Non-pigmented ciliary epithelial cell (primary cell): Measurements from ENCODE around the gene EXOC2.

ENCODE experiments used
- DNase-seq: peaks from one replicate; pipeline ENCODE4 v3.0.0-alpha.2; 2010; ENCODE audit warnings: low read depth

EXOC2 gene

DNA sequence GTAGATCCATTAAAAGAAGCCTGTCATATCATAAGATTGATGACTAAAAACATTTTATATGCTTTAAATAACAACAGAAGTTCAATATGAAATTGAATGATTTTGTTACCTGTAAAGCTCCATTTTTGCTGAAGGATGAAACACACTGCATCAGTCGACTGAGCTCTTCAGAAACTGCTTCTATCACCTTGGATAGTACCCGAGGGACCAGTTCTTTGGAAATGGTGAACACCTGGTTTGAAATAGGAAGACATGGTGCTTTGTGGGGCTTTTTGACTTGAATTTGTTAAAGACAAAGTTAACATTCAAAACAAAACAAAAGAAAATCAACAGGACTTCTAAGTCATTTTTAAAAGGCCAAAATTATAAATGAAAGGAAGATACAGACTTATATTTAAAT is 195.7 kb downstream of the EXOC2 start:
- no peak for DNase-seq

DNA sequence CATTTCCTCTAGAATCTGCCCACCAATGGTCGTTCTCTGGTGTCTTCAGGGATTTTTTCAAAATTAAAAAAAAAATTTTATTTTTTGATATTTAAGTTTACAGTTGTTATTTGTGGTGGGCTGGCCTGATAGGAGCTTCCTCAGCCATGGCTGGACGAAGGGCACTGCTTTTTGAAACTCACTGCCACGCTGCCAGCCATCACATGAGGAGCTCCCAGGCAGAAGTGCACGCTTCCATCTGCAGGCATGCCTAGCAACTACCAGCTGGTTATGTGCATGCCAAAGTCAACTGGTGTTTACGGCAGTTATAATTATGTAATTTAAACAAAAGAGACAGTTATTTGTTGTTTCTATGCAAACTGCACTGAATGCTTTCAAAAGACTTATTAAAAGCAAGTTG is 196.3 kb downstream of the EXOC2 start:
- DNase-seq: no peak

DNA sequence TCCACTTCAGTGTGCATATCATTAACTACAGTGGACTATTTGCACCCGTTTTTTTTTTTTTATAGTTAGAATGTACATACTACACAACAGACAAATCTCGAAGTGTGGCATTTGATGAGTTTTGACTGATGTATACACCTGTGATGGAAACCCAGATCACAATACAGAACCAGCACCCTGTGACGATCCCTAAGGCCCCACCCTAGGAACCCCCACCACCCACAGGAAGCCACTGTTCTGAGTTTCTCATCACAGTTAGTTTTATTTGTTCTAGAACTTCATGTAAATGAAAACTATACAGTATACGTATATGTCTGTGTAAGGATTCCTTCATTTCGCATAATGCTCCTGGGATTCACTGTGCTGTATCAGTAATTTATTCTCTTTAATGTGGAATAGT is 198.5 kb downstream of the EXOC2 start:
- no peak for DNase-seq

DNA sequence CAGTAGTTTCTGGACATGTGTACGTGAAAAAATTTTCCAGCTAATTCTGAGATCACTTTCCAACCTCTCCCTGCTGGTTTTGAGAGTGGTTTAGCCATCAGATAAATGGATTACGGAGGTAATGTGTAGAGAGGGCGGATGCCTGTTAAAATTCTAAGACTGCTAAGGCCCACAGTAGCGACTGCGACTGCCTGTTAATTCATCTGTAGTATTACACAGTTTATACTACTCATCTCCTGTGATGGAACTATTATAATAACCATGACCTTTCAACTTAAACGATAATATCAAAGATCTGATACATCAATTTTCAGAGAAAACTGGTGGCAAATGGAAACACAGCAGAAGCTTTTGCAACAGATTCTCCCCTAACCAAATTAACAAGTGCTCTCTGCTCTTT is 199.1 kb downstream of the EXOC2 start:
- no peak for DNase-seq

DNA sequence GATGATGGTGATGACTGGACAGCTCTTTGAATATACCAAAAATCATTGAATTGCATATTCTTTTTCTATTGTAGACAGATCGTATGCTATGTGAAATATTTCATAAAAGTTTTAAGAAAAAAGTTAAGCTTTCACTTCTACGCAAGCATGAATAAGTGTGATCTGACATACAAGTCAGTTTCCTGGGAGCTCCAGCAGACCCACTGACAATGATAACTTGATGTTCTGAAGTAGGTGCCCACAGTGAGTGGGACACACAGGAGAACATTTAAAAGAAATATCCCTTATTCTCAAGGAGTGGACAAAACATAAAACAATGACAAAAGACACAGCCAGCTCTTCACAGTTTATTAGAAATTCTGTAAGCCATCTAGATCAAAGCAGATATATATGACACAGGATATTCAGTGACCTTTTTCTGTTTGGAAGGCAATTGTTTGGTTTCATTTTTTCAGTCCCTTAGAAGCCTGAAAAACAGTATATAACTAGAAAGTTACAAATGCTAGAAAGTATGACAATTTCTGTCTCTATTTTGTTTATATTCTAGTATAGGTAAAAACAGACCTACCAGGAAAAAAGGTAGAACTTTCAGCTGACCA is 200.0 kb downstream of the EXOC2 start:
- no peak for DNase-seq

DNA sequence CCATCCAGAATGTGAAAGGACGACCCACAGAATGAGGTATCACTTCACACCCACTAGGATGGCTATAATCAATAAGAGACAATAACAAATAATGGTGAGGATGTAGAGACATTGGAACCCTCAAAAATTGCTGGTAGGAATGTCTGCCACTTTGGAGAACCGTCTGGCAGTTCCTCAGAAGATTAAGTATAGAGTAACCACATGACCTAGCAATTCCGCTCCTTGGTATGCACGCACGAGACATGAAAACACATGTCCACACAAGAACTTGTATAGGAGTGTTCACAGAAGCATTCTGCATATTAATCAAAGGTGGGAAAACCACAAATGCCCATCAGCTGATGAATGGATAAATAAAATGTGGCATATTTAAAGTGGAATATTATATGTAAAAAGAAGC is 200.8 kb downstream of the EXOC2 start:
- no peak for DNase-seq

GRCh38 chr6:491233-491632 is 201.7 kb downstream of the EXOC2 start:
- DNase-seq: no peak

DNA sequence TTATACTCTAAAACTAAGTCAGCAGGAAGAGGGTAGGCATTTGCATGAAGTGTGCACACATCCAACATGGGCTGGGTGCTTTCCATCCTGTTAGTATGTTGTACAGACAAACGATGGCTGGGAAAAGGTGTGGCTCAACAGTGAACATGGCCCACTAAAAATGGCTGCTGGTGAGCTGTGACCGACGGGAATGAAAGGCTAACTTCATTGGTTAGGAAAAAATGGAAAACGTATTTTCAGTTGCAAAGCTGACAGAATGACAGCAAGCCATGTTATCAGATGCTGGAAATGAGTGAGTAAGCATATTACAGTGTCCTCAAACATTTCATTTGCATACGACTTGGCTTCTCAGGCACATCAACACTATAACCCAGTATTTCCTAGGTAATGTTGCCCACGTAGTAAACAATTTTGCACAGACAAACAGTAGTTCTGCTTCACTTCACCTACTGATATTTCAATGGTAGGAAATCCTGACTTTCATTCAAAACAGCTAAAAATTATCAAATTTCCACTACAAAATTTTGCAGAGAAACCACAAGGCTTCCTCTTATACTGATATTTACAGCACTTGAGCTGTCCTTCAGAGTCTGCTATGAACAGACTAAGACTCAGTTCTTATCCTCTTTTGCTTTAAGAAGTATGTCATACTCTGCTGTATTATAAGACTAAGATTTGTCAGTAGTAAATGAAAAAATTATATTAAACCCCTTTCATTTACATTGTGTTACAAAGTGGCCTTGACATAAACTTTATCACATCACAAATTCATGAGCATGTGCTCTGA is 202.5 kb downstream of the EXOC2 start:
- DNase-seq: no peak

DNA sequence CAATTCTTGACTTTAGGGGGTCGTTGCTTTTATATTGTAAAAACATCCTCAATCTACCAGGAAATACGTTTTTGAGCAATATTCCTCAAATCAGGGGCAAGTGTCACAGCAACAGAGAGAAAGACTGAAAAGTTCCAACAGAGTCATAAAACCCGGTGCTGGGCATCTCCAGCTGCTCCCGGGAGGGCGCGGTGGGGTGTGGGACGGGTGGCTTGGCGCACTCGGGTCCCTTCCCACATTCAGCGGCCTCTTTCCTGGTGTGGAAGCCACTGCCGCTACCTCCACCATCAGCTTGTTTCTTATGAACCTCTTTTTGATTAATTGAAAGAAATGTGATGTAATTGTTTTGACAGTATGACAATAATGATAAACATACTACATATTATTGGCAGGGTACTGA is 203.2 kb downstream of the EXOC2 start:
- no peak for DNase-seq

- DNase-seq: no peak
Observed at GRCh38 chr6:489001-489400, 203.9 kb downstream of the EXOC2 start.

DNA sequence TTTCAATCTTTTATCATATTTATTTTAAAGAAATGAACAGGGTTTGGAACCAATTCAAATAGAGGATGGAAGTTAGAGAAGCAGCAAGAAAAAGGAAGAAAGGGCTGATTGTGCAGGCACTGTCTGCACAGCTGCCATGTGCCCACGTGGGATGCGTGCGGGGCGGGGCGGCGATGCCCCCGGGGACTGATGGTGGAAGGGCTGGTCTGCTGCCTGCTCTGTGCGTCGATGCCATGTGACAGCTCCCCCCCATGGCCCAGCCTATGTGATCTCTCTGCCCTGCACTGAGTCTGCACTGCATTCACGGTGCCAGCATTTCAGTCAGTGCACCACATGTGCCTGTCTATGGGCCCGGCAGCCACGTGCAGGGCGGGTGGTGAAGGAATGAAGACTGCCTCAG is 205.0 kb downstream of the EXOC2 start:
- DNase-seq: no peak

DNA sequence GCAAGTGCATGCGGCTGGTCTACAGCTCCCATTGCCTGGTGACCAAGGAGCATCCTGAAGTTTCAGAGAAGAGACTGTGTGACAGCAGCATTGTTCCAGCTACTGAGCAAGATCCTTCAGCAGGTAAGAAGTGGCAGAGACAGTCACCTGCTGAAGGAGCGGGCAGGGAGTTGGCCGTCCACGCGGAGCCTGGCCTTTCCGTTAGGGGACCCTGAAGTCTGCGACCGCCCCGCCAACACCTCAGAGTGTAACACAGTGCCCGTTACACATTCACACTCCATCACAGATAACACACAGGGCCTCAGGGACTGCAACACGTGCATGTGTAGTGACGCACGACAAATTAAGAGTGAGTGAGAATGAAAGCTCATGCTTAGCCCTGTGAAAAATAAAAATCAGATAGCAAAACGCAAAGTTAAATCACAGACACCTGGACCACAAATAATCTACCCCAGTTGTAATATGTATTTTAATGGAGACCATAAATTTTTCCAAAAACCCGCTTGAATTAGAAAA is 207.2 kb downstream of the EXOC2 start:
- no peak for DNase-seq

- no peak for DNase-seq
Observed at GRCh38 chr6:484746-485145, 208.2 kb downstream of the EXOC2 start.

DNA sequence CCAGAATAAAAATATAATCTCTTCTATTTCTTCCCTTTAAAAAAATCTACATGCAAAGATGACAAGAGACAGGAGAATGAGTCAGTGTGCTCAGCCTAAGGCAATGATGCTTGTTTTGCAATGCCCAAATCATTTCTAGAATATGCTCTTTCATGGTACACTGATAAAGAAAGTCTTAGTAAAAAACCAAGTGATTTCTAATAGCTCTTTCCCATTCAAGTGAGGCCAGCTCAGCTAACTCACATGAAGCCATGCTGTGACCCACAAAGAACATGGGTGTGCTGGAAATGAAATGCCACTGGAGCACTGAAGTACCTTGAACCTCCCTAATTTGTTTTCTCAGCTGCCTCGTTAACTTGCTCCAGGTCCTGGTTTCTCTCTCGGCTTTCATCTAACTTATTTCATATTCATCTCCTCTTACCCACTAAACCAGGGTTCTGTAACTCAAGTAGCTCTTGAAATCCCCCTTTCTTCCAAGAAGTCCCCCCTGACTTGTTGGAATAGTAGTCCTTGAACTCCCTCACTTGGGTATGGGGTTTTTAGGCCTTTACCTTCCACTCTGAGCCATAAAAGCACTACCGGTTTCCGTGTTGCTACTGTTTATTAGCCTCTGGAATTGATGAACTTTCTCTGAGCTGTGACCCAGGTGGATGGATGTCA is 208.7 kb downstream of the EXOC2 start:
- no peak for DNase-seq

- DNase-seq: no peak
Observed at GRCh38 chr6:475314-475713, 217.6 kb downstream of the EXOC2 start.

- no peak for DNase-seq
Observed at GRCh38 chr6:474453-475185, 218.3 kb downstream of the EXOC2 start.

DNA sequence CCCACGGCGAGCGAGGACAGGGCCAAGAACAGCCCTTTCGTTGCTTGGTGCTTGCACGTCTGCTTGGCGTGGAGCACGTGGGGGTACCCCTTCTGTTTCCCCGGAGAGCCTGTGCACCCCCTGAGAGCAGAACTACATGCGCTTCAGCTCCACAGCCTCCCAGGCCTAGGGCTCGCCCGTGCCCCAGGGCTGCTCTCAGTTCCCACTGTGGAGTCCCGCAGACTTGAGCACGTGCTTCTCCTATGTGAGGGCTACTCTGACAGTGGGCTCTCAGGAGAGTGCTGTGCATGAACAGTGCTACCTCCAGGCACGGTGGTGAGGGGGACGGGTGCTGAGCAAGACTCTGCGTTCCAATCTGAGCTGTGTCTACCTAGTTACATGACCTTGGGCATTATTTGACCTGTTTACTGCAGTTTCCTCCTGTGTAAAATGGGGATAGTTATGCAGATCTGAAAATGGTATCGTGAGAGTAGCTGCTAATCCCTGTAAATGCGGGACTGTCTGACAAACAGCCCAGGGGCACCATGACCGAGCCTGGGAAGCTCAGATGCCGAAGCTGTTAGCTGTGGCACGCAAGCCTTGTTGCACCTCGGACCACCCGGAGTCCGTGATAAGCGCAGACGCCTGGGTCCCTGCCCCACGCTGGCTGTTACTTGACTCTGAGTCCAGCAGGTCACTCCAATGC is 219.0 kb downstream of the EXOC2 start:
- DNase-seq: no peak

DNA sequence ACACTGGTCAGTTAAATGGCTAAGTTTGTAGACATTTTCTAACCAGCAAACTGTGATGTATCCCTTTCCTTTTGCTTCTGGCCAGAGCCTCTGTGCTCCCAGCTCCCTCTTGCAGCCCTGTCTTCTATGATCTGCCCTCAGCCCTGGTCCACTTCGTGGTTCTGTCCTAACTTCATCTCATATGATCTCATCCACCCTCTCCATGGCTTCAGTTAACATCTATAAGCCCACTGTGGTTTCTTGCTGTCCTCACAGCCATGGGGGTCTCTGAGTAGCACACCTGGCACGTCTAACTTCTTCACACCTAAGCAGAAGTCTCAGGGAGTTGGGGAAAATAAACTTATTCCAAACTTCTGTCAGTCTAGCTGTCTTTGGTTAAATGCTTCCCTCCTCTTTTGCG is 219.6 kb downstream of the EXOC2 start:
- DNase-seq: no peak

DNA sequence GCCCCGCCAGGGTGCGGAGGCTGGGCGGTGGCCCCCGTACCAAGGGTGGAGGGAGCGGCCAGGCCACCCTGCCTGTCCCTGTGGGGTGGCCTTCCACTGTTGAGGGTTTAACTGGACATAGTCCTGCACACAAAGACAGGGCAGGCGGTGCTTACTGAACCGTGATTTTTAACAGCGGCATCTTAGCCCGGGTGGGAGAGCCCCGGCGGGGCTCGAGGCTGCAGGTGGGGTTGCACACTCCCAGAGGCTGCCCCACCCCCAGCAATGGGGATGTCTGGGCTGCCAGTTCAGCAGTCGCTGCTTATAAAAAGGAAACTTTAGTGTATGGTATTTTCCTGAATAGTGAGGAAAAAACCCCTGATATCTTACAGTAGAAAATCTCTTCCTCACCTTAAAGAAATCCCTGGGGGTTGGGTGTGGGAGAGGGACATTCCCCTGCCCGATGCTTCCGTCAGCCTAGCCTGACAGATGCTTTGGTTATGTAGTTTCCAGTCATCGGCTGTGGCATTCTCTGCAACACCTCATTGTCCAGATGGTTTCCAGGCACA is 222.0 kb downstream of the EXOC2 start:
- DNase-seq: no peak

DNA sequence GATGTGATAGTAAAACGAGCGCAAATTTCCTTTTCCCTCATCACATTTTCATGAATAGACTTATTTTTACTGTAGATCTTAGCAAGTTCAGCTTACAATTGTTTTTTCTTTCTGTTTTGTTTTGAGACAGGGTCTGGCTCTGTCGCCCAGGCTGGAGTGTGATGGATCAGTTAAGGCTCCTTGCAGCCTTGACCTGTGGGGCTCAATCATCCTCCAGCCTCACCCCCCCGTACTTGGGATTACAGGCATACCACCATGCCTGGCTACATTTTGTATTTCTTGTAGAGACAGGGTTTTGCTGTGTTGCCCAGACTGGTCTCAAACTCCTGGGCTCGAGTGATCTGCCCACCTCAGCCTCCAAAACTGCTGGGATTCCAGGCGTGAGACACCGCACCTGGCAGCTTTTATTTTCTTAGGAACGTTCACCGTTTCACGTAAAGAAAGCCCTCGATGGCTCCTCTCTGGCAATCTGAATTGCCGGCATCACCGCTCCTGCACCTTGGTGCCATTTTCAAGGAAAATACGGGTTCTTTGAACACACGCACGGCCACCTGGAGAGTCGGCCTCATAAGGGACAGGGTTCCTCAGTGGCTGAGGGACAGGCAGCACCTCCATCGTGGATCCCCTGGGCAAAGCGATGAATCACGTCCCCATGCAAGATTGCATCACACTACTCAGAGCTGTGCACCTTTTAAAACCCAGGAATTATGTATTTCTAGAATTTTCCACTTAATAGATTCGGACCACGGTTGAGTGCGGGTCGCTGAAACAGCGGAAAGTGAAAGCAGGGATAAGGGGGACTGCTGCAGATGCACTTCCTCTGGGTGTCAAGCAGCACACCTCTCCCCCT is 222.7 kb downstream of the EXOC2 start:
- DNase-seq: no peak

- DNase-seq: no peak
Observed at GRCh38 chr6:467671-468082, 225.3 kb downstream of the EXOC2 start.
